Dedifferentiated amniotic fluid mesenchymal stem cell (primary cell): ENCODE data around the gene TFB2M.

Experiments used
- DNase-seq: peaks from one replicate; pipeline ENCODE4 v3.0.0-alpha.2; 2016; ENCODE audit errors: extremely low spot score

Gene TFB2M

DNA sequence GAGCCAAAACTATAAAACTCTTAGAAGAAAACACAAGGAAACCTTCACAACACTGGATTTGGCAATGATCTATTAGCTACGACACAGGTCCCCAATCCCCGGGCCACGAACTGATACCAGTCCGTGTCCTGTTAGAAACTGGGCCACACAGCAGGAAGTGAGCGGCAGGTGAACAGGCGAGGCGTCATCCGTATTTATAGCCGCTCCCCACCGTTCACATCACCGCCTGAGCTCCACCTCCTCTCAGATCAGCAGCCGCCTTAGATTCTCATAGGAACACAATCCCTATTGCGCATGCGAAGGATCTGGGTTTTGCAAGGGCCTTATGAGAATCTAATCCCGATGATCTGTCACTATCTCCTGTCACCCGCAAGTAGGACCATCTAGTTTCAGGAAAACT lies 11.9 kb downstream of the TFB2M start:
- DNase-seq, result no peak

- no peak for DNase-seq
These were observed 14.0 kb downstream of the TFB2M start for GRCh38 chr1:246552110-246552509.

DNA sequence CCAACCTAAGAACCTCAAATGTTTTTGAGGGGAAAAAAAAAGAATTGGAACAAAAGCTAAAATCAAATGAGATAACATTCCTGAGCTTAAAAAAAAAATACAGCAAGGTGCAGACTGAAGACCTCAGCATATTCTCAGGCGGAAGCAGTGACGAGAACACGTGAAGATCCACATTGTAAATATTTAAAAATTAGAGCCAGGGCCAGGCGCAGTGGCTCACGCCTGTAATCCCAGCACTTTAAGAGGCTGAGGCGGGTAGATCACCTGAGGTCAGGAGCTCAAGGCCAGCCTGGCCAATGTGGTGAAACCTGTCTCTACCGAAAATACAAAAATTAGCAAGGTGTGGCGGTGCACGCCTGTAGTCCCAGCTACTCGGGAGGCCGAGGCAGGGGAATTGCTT lies 15.7 kb downstream of the TFB2M start:
- no peak for DNase-seq

GRCh38 chr1:246549665-246550064 lies 16.4 kb downstream of the TFB2M start:
- no peak for DNase-seq

DNA sequence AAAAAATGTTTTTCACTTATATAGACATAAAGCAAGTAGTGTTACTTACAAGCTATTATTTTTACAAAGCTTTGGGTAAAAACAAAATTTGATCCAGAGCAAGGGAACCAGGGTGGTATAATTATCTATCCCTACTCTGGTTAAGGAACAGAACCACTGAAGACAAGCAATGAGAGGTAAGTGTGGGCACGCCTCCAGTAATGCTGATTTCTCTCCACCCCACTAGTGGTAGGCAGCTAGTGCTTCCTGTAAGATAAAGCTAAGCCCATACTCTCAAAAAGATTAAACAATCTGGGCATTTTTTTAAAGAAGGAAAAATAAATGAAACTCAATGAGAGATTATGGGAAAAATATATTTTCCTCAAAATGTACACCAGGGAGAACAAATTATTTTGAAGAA lies 22.1 kb downstream of the TFB2M start:
- DNase-seq, result no peak

DNA sequence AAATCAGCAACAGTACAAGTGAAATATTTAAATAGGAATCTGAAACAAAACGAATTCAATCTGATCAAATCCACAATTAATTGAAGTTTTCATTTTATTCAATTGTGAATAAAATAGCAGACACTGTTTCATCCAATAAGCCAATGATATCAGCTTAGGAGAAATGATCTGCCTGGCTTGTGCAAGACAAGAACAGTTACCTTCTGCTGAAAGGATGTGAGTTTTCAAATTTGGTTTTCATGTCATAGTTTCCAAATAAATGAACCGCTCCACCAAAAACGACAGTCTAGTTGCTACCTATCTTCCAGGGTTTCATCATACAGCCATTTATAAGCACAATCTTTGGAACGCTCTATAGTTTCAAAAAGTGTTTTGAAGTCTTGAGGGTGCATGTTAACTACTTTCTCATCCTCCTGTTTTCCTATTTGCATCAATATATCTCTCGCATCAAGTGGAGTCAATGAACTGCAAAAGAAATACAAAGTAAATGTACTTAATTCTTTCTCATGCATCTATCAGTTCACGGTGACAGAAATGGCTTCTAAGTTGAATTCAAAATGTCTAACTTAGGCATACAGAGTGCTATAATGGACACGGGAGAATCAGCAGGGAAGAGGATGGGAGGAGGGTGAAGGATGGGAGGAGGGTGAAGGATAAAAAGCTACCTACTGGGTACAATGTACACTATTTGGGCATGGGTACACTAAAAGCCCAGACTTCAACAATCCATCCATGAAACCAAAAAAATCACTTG lies 25.1 kb downstream of the TFB2M start:
- no peak for DNase-seq

DNA sequence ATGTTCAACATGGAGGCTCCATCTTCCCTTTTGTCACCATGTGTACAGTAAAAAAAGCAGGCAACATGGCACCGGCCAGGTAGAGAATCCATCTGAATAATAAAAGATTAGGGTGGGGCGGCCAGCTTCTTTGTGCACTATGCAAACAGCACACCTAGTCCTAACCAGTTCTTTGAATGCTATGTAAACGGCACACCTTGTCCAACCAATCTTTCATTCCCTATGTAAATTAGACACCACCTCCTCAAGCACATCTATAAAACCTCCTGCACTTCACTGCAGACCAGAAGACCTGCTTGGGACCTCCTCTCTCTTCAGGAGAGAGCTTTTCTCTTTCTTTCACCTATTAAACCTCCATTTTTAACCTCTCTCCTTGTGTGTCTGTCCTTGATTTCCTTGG lies 28.2 kb downstream of the TFB2M start:
- DNase-seq, result no peak

GRCh38 chr1:246537441-246537840 lies 28.6 kb downstream of the TFB2M start:
- no peak for DNase-seq

DNA sequence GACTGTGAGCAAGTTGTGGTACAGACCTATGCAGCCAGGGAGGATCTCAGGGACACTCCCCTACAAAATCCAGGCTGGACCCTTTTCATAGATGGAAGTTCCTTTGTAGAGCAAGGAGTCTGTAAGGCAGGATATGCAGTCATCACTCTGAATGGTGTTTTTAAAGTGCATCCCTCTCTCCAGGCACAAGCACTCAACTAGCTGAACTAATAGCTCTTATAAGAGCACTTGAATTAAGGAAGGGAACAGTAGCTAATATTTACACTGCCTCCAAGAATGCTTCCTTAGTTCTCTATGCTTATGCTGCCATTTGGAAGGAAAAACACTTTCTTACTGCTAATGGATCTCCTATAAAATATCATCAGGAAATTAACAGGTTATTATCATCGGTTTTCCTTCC lies 31.9 kb downstream of the TFB2M start:
- DNase-seq, result no peak

GRCh38 chr1:246533371-246533905 lies 32.6 kb downstream of the TFB2M start:
- no peak for DNase-seq

DNA sequence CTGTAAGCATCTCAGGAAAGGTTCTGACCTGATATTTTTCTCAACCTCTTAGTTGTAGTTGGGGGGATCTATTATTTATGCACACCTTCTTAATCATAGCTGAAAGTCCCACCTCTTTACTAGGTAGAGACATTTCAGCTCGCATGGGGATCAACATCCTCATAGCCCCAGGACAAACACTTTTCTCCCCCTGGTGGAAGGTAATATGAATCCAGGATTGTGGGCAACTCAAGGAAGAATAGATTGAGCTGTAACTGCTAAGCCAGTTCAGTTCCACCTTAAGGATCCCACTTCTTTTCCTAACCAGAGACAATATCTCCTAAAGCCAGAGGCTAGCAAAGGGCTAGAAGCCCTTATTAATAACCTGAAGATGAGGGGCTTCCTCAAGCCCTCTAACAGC lies 33.5 kb downstream of the TFB2M start:
- no peak for DNase-seq

DNA sequence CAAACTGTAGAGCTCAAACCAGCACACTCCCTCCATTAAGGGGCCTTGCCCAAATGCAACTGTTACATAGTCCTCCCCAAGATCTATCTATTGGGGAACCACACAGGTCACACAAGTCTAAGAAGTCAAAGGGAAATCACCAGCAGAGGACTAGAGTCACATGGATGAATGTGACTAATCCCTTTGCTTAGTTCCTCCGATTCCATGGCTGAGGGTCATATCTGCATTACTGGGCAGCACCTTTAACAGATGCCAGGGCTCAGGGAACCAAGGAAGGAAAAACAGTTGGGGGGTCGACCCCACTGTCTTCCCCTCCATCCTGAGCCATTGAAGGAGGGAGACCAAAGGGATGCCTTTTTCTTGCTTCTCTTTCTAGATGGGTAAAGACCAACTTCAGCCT lies 35.6 kb downstream of the TFB2M start:
- no peak for DNase-seq

- no peak for DNase-seq
These were observed 36.9 kb downstream of the TFB2M start for GRCh38 chr1:246528933-246529731.

GRCh38 chr1:246527402-246528088 lies 38.5 kb downstream of the TFB2M start:
- DNase-seq, result no peak

- DNase-seq, result no peak
These were observed 39.1 kb downstream of the TFB2M start for GRCh38 chr1:246526915-246527314.

DNA sequence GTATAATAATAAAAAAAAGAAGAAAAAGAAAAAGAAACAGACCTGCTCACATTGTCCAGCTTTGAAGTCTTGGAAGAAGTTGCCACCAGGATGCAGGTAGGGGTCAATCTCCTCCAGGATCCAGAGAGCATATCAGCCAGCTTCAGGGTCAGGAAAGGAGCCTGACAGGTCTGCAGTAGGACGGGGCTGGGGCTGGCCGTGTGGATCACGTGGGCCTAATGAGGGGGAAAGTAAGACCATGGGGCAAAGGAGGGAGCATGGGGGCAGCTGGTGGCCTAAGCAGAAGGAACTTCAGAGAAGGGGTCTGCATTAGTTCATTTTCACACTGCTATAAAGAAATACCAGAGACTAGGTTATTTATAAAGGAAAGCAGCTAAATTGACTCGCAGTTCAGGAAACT lies 39.7 kb downstream of the TFB2M start:
- DNase-seq, result no peak

DNA sequence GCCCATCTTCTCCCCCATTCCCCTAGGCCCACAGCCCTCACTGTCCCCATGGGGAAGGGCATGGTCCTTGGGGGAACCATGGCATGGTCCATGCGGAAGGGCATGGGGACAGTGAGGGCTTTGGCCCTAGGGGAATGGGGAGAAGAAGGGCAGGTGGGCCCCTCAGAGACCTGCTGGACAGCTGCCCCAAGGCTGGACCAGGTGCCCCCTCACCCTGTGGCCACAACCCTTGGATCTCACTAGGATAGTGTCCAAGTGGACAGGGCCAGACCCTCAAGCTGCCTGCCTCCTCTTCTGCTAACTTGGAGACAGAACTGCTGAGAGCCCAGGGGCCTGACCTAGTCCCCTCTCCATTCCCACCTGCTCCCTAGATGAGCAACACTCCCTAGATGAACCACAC lies 46.5 kb downstream of the TFB2M start:
- no peak for DNase-seq

- no peak for DNase-seq
These were observed 47.4 kb downstream of the TFB2M start for GRCh38 chr1:246518456-246519205.

DNA sequence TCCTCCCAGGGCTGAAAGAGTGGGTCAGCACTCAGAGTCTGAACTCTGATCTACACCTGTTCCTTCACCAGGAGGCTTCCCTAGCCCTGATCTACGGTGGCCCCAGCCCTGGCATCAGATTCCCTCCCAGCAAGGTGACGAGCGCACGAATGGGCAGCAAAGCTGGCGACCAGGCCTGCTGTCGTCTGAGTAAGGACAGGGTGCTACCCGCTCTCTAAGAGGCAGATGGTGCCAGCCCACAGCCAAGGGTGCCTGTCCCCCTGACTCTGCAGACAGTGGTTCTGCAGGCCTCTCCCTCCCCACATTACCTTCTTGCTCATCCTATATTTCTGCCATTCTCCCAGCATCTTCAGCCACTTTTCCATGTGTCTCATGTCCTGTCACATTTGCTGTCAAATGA lies 48.7 kb downstream of the TFB2M start:
- DNase-seq, result no peak

DNA sequence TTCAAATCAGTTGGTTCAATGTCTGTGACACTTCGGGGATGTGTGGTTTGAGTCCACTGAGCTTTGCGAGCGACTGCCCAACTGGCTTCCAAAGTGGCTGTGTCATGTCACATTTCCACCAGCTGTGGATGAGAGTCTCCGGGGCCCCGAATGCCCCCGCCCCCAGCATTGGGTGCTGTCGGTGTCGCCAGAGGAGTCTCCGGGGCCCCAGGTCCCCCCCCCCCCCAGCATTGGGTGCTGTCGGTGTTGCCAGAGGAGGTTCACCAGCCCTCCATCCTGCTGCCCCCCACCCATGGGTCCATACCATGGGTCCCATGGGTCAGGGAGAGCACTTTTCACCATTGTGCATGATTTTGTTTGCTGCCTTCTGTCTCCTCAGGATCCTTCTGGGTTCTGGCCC lies 49.9 kb downstream of the TFB2M start:
- no peak for DNase-seq

DNA sequence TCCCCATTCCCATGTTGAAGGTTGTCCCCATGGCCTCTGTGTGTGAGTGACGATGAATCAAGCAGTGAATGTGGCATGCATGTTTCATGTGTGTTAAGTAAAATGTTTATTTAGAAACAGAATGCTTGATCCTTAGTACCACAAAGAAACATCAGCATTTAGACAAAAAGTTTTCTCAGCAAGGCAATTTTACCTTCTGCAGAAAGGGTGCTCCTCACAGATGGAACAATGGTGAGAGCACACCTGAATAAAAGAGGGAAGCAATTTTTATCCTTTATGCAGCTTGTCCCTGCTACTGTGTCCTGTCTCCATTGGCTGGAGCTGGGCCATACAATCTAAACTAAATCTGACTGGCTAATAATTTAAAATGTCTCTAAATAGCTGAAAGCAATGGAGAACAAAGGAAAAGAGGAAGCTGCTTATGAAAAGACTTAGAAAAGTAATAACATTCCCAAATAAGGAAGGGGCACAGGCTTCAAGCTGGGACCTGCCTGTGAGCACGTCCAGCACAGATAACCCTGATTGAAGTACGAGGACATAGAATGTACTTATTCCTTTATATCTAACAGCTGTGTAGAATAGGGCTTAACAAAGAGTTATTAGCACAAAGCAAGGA lies 50.6 kb downstream of the TFB2M start:
- no peak for DNase-seq
